HG02588 (cell line): Measurements from ENCODE around the gene RAPH1.
"Not testable (repeated sequence)": the region's sequence is repeated elsewhere in the genome, so short reads cannot be mapped to it uniquely, and the experiment has no call there.

ENCODE experiments used
- ATAC-seq: cut with Tn5 transposase; IDR thresholded peaks from one replicate; pipeline ENCODE4 v1.9.1; 2021; ENCODE audit warnings: mild to moderate bottlenecking, moderate library complexity; ENCODE audit not compliant: unreplicated experiment

Gene RAPH1

GRCh38 chr2:203372706-203373105, 162.4 kb downstream of the RAPH1 start:
- not testable (repeated sequence) for ATAC-seq

GRCh38 chr2:203366639-203367466, 168.2 kb downstream of the RAPH1 start:
- ATAC-seq, result no peak

- no peak for ATAC-seq
These were observed 173.2 kb downstream of the RAPH1 start for GRCh38 chr2:203361922-203362321.

GRCh38 chr2:203361495-203361894, 173.6 kb downstream of the RAPH1 start:
- no peak for ATAC-seq

- ATAC-seq, result no peak
These were observed 174.2 kb downstream of the RAPH1 start for GRCh38 chr2:203360833-203361430.

GRCh38 chr2:203359450-203359849, 175.7 kb downstream of the RAPH1 start:
- no peak for ATAC-seq

- no peak for ATAC-seq
These were observed 180.1 kb downstream of the RAPH1 start for GRCh38 chr2:203354966-203355365.

GRCh38 chr2:203352604-203353255, 182.4 kb downstream of the RAPH1 start:
- ATAC-seq, result no peak

GRCh38 chr2:203347375-203347774, 187.7 kb downstream of the RAPH1 start:
- ATAC-seq, result no peak

- no peak for ATAC-seq
These were observed 188.5 kb downstream of the RAPH1 start for GRCh38 chr2:203346612-203347011.

- ATAC-seq, result no peak
These were observed 190.4 kb downstream of the RAPH1 start for GRCh38 chr2:203344667-203345066.
